H9 (cell line): ENCODE results near the gene TMEM235. TPM values are rescaled to one million over a fixed set of nuclear protein-coding genes. Genes with fewer than 3 reads are reported as not detected.

Source experiments
- DNase-seq: peaks from one replicate; pipeline ENCODE4 v3.0.0-alpha.2; 2017
- H2AFZ ChIP-seq: one replicate; pipeline ENCODE4 v1.6.1; 2013; ENCODE audit warnings: mild to moderate bottlenecking, low read length, control low read depth, moderate library complexity
- H2AK5ac ChIP-seq: 2 replicates; pipeline ENCODE4 v1.6.1; 2013; ENCODE audit warnings: low read length, control low read depth, mixed read lengths; ENCODE audit not compliant: insufficient read length
- H2BK120ac ChIP-seq: one replicate; pipeline ENCODE4 v1.6.1; 2013; ENCODE audit warnings: low read depth, mild to moderate bottlenecking, low read length, control low read depth, inconsistent platforms; ENCODE audit not compliant: poor library complexity, severe bottlenecking
- H2BK12ac ChIP-seq: 2 replicates; pipeline ENCODE4 v1.6.1; 2013; ENCODE audit warnings: low read length, control low read depth, mixed read lengths, low read depth; ENCODE audit not compliant: insufficient read length
- H2BK15ac ChIP-seq: 2 replicates; pipeline ENCODE4 v1.6.1; 2013; ENCODE audit warnings: low read depth, low read length, control low read depth
- H2BK20ac ChIP-seq: one replicate; pipeline ENCODE4 v1.6.1; 2013; ENCODE audit warnings: low read depth, mild to moderate bottlenecking, low read length, control low read depth, inconsistent platforms; ENCODE audit not compliant: poor library complexity, severe bottlenecking
- H2BK5ac ChIP-seq: 2 replicates; pipeline ENCODE4 v1.6.1; 2013; ENCODE audit warnings: low read length, control low read depth, mixed read lengths; ENCODE audit not compliant: insufficient read length
- H3K14ac ChIP-seq: 2 replicates; pipeline ENCODE4 v1.6.1; 2013; ENCODE audit warnings: low read length, control low read depth; ENCODE audit not compliant: insufficient read depth
- H3K18ac ChIP-seq: 2 replicates; pipeline ENCODE4 v1.6.1; 2013; ENCODE audit warnings: low read depth, mild to moderate bottlenecking, mixed read lengths, low read length, control low read depth; ENCODE audit not compliant: insufficient read length
- H3K23ac ChIP-seq: 2 replicates; pipeline ENCODE4 v1.6.1; 2013; ENCODE audit warnings: low read length, control low read depth, mixed read lengths, low read depth; ENCODE audit not compliant: insufficient read length
- H3K23me2 ChIP-seq: 2 replicates; pipeline ENCODE4 v1.6.1; 2013; ENCODE audit warnings: low read depth, mild to moderate bottlenecking, mixed read lengths, low read length, control low read depth; ENCODE audit not compliant: insufficient read length, poor library complexity, severe bottlenecking
- H3K27ac ChIP-seq: 2 replicates; pipeline ENCODE4 v1.5.1; 2013; ENCODE audit warnings: low read length, control low read depth, mixed read lengths, low read depth; ENCODE audit not compliant: insufficient read length
- H3K27me3 ChIP-seq: 2 replicates; pipeline ENCODE4 v1.6.1; 2013; ENCODE audit warnings: low read length, control low read depth, inconsistent platforms; ENCODE audit not compliant: insufficient read depth
- H3K4ac ChIP-seq: 2 replicates; pipeline ENCODE4 v1.6.1; 2013; ENCODE audit warnings: low read depth, mild to moderate bottlenecking, control low read depth, inconsistent platforms, low read length, moderate library complexity
- H3K4me1 ChIP-seq: 2 replicates; pipeline ENCODE4 v1.6.1; 2013; ENCODE audit warnings: low read length, control low read depth, inconsistent platforms; ENCODE audit not compliant: insufficient read depth
- H3K4me2 ChIP-seq: 2 replicates; pipeline ENCODE4 v1.6.1; 2013; ENCODE audit warnings: low read length, control low read depth, mixed read lengths; ENCODE audit not compliant: insufficient read length, insufficient read depth
- H3K56ac ChIP-seq: 2 replicates; pipeline ENCODE4 v1.6.1; 2013; ENCODE audit warnings: low read depth, mild to moderate bottlenecking, mixed read lengths, low read length, control low read depth; ENCODE audit not compliant: insufficient read length
- H3K79me1 ChIP-seq: 2 replicates; pipeline ENCODE4 v1.6.1; 2013; ENCODE audit warnings: low read depth, mild to moderate bottlenecking, moderate library complexity, low read length, control low read depth, inconsistent platforms; ENCODE audit not compliant: insufficient read depth, poor library complexity, severe bottlenecking
- H3K79me2 ChIP-seq: 2 replicates; pipeline ENCODE4 v1.6.1; 2013; ENCODE audit warnings: low read length, control low read depth, inconsistent platforms; ENCODE audit not compliant: insufficient read depth
- H3K9ac ChIP-seq: 2 replicates; pipeline ENCODE4 v1.6.1; 2013; ENCODE audit warnings: low read length, control low read depth, mixed read lengths; ENCODE audit not compliant: insufficient read length; ENCODE audit errors: extremely low read depth
- H3K9me3 ChIP-seq: one replicate; pipeline ENCODE4 v1.6.1; 2013; ENCODE audit warnings: low read depth, low read length, inconsistent platforms; ENCODE audit not compliant: control insufficient read depth
- H3T11ph ChIP-seq: one replicate; pipeline ENCODE4 v1.6.1; 2013; ENCODE audit warnings: mild to moderate bottlenecking, low read length, control low read depth, inconsistent platforms
- H4K20me1 ChIP-seq: one replicate; pipeline ENCODE4 v1.6.1; 2013; ENCODE audit not compliant: control insufficient read depth, insufficient read length, insufficient read depth
- H4K5ac ChIP-seq: 2 replicates; pipeline ENCODE4 v1.6.1; 2013; ENCODE audit warnings: low read depth, mild to moderate bottlenecking, mixed read lengths, low read length, control low read depth; ENCODE audit not compliant: insufficient read length
- H4K8ac ChIP-seq: replicated peaks from 2 replicates; pipeline ENCODE4 v1.6.1; 2013; ENCODE audit warnings: low read length, control low read depth, mixed read lengths, low read depth; ENCODE audit not compliant: insufficient read length
- H4K91ac ChIP-seq: 2 replicates; pipeline ENCODE4 v1.6.1; 2013; ENCODE audit warnings: low read depth, mild to moderate bottlenecking, moderate library complexity, mixed read lengths, low read length, control low read depth; ENCODE audit not compliant: insufficient read length
- H3K27ac Mint-ChIP-seq, 3 experiments: 2 replicates in 2 of 3; 3 replicates in 1 of 3; pipeline ENCODE4 v1.8.0; 2020 to 2021; ENCODE audit warnings: mixed read lengths in 3 of 3, mild to moderate bottlenecking in 1 of 3, moderate library complexity in 1 of 3
- H3K27me3 Mint-ChIP-seq: 2 replicates; pipeline ENCODE4 v1.8.0; 2021; ENCODE audit warnings: low read depth, mild to moderate bottlenecking, moderate library complexity, mixed read lengths
- H3K36me3 Mint-ChIP-seq, 3 experiments: 2 replicates in 2 of 3; 3 replicates in 1 of 3; pipeline ENCODE4 v1.8.0; 2020 to 2021; ENCODE audit warnings: low read depth in 3 of 3, mixed read lengths in 3 of 3; ENCODE audit not compliant: insufficient read depth in 1 of 3
- H3K4me1 Mint-ChIP-seq, 2 experiments: 2 replicates each; pipeline ENCODE4 v1.8.0; 2020; ENCODE audit warnings: mixed read lengths in 2 of 2
- H3K4me3 Mint-ChIP-seq, 2 experiments: 2 replicates in 1 of 2; 3 replicates in 1 of 2; pipeline ENCODE4 v1.8.0; 2020 to 2021; ENCODE audit warnings: mild to moderate bottlenecking in 2 of 2, mixed read lengths in 2 of 2, moderate library complexity in 1 of 2
- H3K9me3 Mint-ChIP-seq, 2 experiments: 2 replicates in 1 of 2; 3 replicates in 1 of 2; pipeline ENCODE4 v1.8.0; 2020; ENCODE audit warnings: mild to moderate bottlenecking in 2 of 2, mixed read lengths in 2 of 2, moderate library complexity in 1 of 2
- WGBS: extraction: QIAGEN DNeasy Blood & Tissue Kit; methylation state at CpG from one replicate; pipeline ENCODE4 v1.1.7; 2013; ENCODE audit warnings: missing lambda C conversion rate, low lambda C conversion rate, mixed read lengths; ENCODE audit not compliant: insufficient read length; ENCODE audit errors: extremely low coverage; 5-methylcytosine and 5-hydroxymethylcytosine counted together
- total RNA-seq: library from RNA; stranded (reverse); gene quantifications from 2 replicates; pipeline ENCODE4 v1.2.1, GENCODE V29; 2021
- TF ChIP-seq, protein P1 (sequence below): fragments of 200-600 bp; sonication (generic); conservative IDR thresholded peaks from 3 replicates; pipeline ENCODE4 v1.8.0; 2021; ENCODE audit warnings: antibody characterized with exemption, mild to moderate bottlenecking

Gene TMEM235
- total RNA-seq, 1 experiment from 2014 or later = 0.28 TPM

DNA sequence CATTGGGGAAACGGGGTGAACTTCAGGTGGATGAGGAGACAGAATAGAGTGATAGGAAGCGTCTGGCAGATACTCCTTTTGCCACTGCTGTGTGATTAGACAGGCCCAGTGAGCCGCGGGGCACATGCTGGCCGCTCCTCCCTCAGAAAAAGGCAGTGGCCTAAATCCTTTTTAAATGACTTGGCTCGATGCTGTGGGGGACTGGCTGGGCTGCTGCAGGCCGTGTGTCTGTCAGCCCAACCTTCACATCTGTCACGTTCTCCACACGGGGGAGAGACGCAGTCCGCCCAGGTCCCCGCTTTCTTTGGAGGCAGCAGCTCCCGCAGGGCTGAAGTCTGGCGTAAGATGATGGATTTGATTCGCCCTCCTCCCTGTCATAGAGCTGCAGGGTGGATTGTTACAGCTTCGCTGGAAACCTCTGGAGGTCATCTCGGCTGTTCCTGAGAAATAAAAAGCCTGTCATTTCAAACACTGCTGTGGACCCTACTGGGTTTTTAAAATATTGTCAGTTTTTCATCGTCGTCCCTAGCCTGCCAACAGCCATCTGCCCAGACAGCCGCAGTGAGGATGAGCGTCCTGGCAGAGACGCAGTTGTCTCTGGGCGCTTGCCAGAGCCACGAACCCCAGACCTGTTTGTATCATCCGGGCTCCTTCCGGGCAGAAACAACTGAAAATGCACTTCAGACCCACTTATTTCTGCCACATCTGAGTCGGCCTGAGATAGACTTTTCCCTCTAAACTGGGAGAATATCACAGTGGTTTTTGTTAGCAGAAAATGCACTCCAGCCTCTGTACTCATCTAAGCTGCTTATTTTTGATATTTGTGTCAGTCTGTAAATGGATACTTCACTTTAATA lies 7.0 kb upstream of the TMEM235 start:
- Histone ChIP-seq H4K8ac (no peak overlapping the region), H2BK12ac (no peak overlapping the region)
- H3K4me3 Mint-ChIP-seq = no peak overlapping the region

More for the DNA sequence above, 7.0 kb upstream of the TMEM235 start:
- Histone ChIP-seq H3K9me3 (no peaks in the 10 kb centered on the region), H3K4ac (no peak overlapping the region), H3K9ac (no peak overlapping the region), H4K5ac (no peak overlapping the region), H3K27ac (no peak overlapping the region), H3K56ac (no peak overlapping the region), H2BK20ac (no peak overlapping the region), H3K23ac (no peak overlapping the region), H3K79me2 (no peaks in the 10 kb centered on the region), H4K91ac (no peak overlapping the region), H3K14ac (no peak overlapping the region), H3K4me1 (no peaks in the 10 kb centered on the region), H2BK15ac (no peak overlapping the region), H3K79me1 (peaks cover 11% of the 10 kb centered on the region), H3K27me3 (no peaks in the 10 kb centered on the region), H2BK5ac (no peak overlapping the region), H3K23me2 (no peaks in the 10 kb centered on the region), H4K20me1 (no peaks in the 10 kb centered on the region), H3K4me2 (no peak overlapping the region), H2AK5ac (no peak overlapping the region), H3K18ac (no peak overlapping the region), H3T11ph (no peak overlapping the region), H2AFZ (no peak overlapping the region), H2BK120ac (no peak overlapping the region)
- TF ChIP-seq, protein P1, sequence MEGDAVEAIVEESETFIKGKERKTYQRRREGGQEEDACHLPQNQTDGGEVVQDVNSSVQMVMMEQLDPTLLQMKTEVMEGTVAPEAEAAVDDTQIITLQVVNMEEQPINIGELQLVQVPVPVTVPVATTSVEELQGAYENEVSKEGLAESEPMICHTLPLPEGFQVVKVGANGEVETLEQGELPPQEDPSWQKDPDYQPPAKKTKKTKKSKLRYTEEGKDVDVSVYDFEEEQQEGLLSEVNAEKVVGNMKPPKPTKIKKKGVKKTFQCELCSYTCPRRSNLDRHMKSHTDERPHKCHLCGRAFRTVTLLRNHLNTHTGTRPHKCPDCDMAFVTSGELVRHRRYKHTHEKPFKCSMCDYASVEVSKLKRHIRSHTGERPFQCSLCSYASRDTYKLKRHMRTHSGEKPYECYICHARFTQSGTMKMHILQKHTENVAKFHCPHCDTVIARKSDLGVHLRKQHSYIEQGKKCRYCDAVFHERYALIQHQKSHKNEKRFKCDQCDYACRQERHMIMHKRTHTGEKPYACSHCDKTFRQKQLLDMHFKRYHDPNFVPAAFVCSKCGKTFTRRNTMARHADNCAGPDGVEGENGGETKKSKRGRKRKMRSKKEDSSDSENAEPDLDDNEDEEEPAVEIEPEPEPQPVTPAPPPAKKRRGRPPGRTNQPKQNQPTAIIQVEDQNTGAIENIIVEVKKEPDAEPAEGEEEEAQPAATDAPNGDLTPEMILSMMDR = no peak
- WGBS = no CpG with 5 or more reads among the region's 27 CpGs
- no peak for DNase-seq
- peaks cover 6 to 9% of the 10 kb centered on the region in 2 experiments for H3K4me1 Mint-ChIP-seq
- peaks cover 10% of the 10 kb centered on the region for H3K27me3 Mint-ChIP-seq
- H3K9me3 Mint-ChIP-seq = no peaks in the 10 kb centered on the region; a peak in 1 of 5 replicates
- peaks cover 29 to 50% (median 43%) of the 10 kb centered on the region in 3 experiments; a peak in 6 of 7 replicates for H3K36me3 Mint-ChIP-seq
- H3K27ac Mint-ChIP-seq = peak overlapping the region in 2 of 3 experiments; percentile 53 to 65; a peak in 2 of 7 replicates
